SK-N-SH treated with all-trans-retinoic acid at 6 μM for 48 hours (cell line): ENCODE measurements around the gene TOMM20L.
"Not testable (repeated sequence)": the region's sequence is repeated elsewhere in the genome, so short reads cannot be mapped to it uniquely, and the experiment has no call there.

ENCODE experiments used
- ATAC-seq: fragments of 200-7000 bp; cut with Tn5 transposase; 3 replicates; pipeline ENCODE4 v1.9.1; 2020; ENCODE audit warnings: mild to moderate bottlenecking, moderate library complexity
- ARNTL ChIP-seq: fragments of 450-650 bp; formaldehyde crosslinking; IDR thresholded peaks from 2 replicates; pipeline ENCODE4 v1.5.0; 2020; ENCODE audit warnings: low read depth, mild to moderate bottlenecking, moderate library complexity, borderline replicate concordance
- BACH2 ChIP-seq: fragments of 250-450 bp; sonication (Bioruptor Pico); IDR thresholded peaks from 2 replicates; pipeline ENCODE4 v1.9.0; 2021; ENCODE audit warnings: mild to moderate bottlenecking, borderline replicate concordance
- CSDC2 ChIP-seq: fragments of 250-450 bp; sonication (Bioruptor Pico); IDR thresholded peaks from 2 replicates; pipeline ENCODE4 v1.5.0; 2020; ENCODE audit warnings: mild to moderate bottlenecking, moderate library complexity
- ESRRG ChIP-seq: fragments of 250-450 bp; sonication (Bioruptor Pico); IDR thresholded peaks from 2 replicates; pipeline ENCODE4 v1.6.1; 2021; ENCODE audit warnings: mild to moderate bottlenecking
- GLIS3 ChIP-seq: fragments of 250-450 bp; sonication (Bioruptor Pico); IDR thresholded peaks from 2 replicates; pipeline ENCODE4 v1.5.0; 2020; ENCODE audit warnings: mild to moderate bottlenecking, moderate library complexity
- ISL1 ChIP-seq: fragments of 250-450 bp; sonication (Bioruptor Pico); IDR thresholded peaks from 2 replicates; pipeline ENCODE4 v2.1.2; 2022; ENCODE audit warnings: mild to moderate bottlenecking, moderate library complexity
- OSR1 ChIP-seq: fragments of 250-450 bp; sonication (Bioruptor Pico); IDR thresholded peaks from 2 replicates; pipeline ENCODE4 v1.8.0; 2022; ENCODE audit warnings: moderate library complexity, mild to moderate bottlenecking, inconsistent platforms
- PATZ1 ChIP-seq: fragments of 250-450 bp; sonication (Bioruptor Pico); IDR thresholded peaks from 2 replicates; pipeline ENCODE4 v1.8.0; 2020; ENCODE audit warnings: mild to moderate bottlenecking, moderate library complexity, borderline replicate concordance
- TCF4 ChIP-seq: fragments of 250-450 bp; sonication (Bioruptor Pico); IDR thresholded peaks from 2 replicates; pipeline ENCODE4 v1.8.0; 2021; ENCODE audit warnings: mild to moderate bottlenecking, moderate library complexity, borderline replicate concordance
- TOX ChIP-seq: fragments of 250-450 bp; sonication (Bioruptor Pico); IDR thresholded peaks from 2 replicates; pipeline ENCODE4 v1.8.0; 2021; ENCODE audit warnings: mild to moderate bottlenecking, moderate library complexity, borderline replicate concordance
- TSHZ2 ChIP-seq: fragments of 250-450 bp; sonication (Bioruptor Pico); IDR thresholded peaks from 2 replicates; pipeline ENCODE4 v1.5.0; 2020; ENCODE audit warnings: mild to moderate bottlenecking, moderate library complexity
- ZC3H10 ChIP-seq: fragments of 250-450 bp; sonication (Bioruptor Pico); IDR thresholded peaks from 2 replicates; pipeline ENCODE4 v1.5.1; 2021; ENCODE audit warnings: mild to moderate bottlenecking, moderate library complexity
- ZFP3 ChIP-seq: fragments of 250-450 bp; sonication (Bioruptor Pico); IDR thresholded peaks from 2 replicates; pipeline ENCODE4 v1.5.0; 2020; ENCODE audit warnings: mild to moderate bottlenecking, moderate library complexity
- ZNF565 ChIP-seq: fragments of 450-650 bp; formaldehyde crosslinking; conservative IDR thresholded peaks from 2 replicates; pipeline ENCODE4 v1.5.0; 2020; ENCODE audit warnings: low read depth, mild to moderate bottlenecking, moderate library complexity
- ZNF70 ChIP-seq: fragments of 450-650 bp; formaldehyde crosslinking; IDR thresholded peaks from 2 replicates; pipeline ENCODE4 v1.5.0; 2020; ENCODE audit warnings: mild to moderate bottlenecking, moderate library complexity
- ZNF8 ChIP-seq: fragments of 450-650 bp; formaldehyde crosslinking; IDR thresholded peaks from 2 replicates; pipeline ENCODE4 v1.5.0; 2020; ENCODE audit warnings: mild to moderate bottlenecking, moderate library complexity
- TF ChIP-seq, protein P1 (sequence below): fragments of 250-450 bp; sonication (Bioruptor Pico); IDR thresholded peaks from 2 replicates; pipeline ENCODE4 v1.5.1; 2020; ENCODE audit warnings: low read depth, mild to moderate bottlenecking, moderate library complexity
- TF ChIP-seq, protein P2 (sequence below): fragments of 250-450 bp; sonication (Bioruptor Pico); IDR thresholded peaks from 2 replicates; pipeline ENCODE4 v1.8.0; 2021; ENCODE audit warnings: low read depth, mild to moderate bottlenecking, moderate library complexity, borderline replicate concordance

The TOMM20L gene

GRCh38 chr14:58414845-58415244 lies 19.1 kb downstream of the TOMM20L start:
- TF ChIP-seq ZNF70 (no peak), ZNF8 (CRISPR knock-in tag) (no peak), ISL1 (CRISPR knock-in tag) (no peak), CSDC2 (CRISPR knock-in tag) (no peak), GLIS3 (CRISPR knock-in tag) (no peak), TSHZ2 (CRISPR knock-in tag) (no peak), ESRRG (CRISPR knock-in tag) (no peak)
- TF ChIP-seq, all 23 proteins: peak for 0
- ATAC-seq, result no peak

DNA sequence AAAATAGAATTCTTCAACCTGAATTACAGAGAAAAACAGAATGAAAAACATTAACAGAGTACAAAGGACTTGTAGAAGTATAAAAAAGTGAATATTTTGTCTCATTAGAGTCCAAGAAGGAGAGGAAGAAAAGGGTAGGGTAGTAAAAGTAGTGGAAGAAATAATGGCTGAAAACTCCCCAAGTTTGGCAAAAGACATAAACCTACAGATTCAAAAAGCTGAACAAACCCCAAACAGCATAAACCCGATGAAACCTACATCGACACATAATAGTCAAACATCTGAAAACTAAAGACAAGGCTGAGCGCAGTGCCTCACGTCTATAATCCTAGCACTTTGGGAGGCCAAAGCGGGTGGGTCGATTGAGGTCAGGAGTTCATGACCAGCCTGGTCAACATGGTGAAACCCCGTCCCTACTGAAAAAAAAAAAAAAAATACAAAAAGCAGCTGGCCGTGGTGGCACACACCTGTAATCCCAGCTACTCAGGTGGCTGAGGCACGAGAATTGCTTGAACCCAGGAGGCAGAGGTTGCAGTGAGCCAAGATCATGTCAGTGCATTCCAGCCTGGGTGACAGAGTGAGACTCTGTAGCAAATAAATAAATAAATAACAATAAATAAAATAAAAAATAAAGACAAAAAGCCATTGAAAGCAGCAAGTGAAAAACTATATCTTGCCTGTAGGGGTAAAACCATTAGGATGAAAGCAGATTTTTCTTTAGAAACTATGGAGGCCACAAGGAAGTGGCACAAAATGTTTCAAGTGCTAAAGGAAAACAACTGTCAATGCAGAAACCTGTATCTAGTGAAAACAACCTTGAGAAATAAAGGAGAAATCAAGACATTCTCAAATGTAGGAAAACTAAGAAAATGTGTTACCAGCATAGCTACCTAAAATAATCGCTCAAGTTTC lies 20.2 kb downstream of the TOMM20L start:
- TF ChIP-seq ZC3H10, result no peak
- no peak for TF ChIP-seq GLIS3 (CRISPR knock-in tag)
- TF ChIP-seq, protein P1, sequence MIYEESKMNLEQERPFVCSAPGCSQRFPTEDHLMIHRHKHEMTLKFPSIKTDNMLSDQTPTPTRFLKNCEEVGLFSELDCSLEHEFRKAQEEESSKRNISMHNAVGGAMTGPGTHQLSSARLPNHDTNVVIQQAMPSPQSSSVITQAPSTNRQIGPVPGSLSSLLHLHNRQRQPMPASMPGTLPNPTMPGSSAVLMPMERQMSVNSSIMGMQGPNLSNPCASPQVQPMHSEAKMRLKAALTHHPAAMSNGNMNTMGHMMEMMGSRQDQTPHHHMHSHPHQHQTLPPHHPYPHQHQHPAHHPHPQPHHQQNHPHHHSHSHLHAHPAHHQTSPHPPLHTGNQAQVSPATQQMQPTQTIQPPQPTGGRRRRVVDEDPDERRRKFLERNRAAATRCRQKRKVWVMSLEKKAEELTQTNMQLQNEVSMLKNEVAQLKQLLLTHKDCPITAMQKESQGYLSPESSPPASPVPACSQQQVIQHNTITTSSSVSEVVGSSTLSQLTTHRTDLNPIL (CRISPR knock-in tag), result no peak
- no peak for TF ChIP-seq PATZ1 (CRISPR knock-in tag)
- TF ChIP-seq BACH2, result no peak
- TF ChIP-seq ZFP3 (CRISPR knock-in tag), result no peak
- no peak for TF ChIP-seq ZNF8 (CRISPR knock-in tag)
- TF ChIP-seq ARNTL (CRISPR knock-in tag), result no peak
- TF ChIP-seq ZNF70, result no peak
- TF ChIP-seq ISL1 (CRISPR knock-in tag), result no peak
- TF ChIP-seq, protein P2, sequence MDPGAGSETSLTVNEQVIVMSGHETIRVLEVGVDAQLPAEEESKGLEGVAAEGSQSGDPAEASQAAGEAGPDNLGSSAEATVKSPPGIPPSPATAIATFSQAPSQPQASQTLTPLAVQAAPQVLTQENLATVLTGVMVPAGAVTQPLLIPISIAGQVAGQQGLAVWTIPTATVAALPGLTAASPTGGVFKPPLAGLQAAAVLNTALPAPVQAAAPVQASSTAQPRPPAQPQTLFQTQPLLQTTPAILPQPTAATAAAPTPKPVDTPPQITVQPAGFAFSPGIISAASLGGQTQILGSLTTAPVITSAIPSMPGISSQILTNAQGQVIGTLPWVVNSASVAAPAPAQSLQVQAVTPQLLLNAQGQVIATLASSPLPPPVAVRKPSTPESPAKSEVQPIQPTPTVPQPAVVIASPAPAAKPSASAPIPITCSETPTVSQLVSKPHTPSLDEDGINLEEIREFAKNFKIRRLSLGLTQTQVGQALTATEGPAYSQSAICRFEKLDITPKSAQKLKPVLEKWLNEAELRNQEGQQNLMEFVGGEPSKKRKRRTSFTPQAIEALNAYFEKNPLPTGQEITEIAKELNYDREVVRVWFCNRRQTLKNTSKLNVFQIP, result no peak
- TF ChIP-seq TOX (CRISPR knock-in tag), result no peak
- no peak for TF ChIP-seq CSDC2 (CRISPR knock-in tag)
- TF ChIP-seq ZNF565 (CRISPR knock-in tag), result no peak
- ATAC-seq, result no peak

DNA sequence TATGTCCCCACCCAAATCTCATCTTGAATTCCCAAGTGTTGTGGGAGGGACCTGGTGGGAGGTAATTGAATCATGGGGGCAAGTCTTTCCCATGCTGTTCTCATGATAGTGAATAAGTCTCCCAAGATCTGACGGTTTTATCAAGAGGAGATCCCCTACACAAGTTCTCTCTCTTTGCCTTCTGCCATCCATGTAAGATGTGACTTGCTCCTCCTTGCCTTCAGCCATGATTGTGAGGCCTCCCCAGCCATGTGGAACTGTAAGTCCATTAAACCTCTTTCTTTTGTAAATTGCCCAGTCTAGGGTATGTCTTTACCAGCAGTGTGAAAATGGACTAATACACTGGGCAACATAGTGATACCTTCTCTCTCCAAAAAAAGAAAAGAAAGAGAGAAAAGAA lies 21.2 kb downstream of the TOMM20L start:
- ATAC-seq, result not testable (repeated sequence)

GRCh38 chr14:58426670-58427280 lies 31.0 kb downstream of the TOMM20L start:
- peak; percentile 74 for ATAC-seq

More at GRCh38 chr14:58426670-58427280, 31.0 kb downstream of the TOMM20L start:
- TF ChIP-seq TCF4 (CRISPR knock-in tag) (peak; percentile 46; the same call in 1 of the 2 replicates), OSR1 (CRISPR knock-in tag) (no peak)
- TF ChIP-seq, all 23 proteins: peak for 1
